HG03175 (cell line): Measurements from ENCODE around the gene SCGB3A1.

ENCODE experiments used
- ATAC-seq: cut with Tn5 transposase; IDR thresholded peaks from one replicate; pipeline ENCODE4 v1.9.1; 2021; ENCODE audit warnings: mild to moderate bottlenecking, moderate library complexity; ENCODE audit not compliant: unreplicated experiment

SCGB3A1 gene, protein sequence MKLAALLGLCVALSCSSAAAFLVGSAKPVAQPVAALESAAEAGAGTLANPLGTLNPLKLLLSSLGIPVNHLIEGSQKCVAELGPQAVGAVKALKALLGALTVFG

DNA sequence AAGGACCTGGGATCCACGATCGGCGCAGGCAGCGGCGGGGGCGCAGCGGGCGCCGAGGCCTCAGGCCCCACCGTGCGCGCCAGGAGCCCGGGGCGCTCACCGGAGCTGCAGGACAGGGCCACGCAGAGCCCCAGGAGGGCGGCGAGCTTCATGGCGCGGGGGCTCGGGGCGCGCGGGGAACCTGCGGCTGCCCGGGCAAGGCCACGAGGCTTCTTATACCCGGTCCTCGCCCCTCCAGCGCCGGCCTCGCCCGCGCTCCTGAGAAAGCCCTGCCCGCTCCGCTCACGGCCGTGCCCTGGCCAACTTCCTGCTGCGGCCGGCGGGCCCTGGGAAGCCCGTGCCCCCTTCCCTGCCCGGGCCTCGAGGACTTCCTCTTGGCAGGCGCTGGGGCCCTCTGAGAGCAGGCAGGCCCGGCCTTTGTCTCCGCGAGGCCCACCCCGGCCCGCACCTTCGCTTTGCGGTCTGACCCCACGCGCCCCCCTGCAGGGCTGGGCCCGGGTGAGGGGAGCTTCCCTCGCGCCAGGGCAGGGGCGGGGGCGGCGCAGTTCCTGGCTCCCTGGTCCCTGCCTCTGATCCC, at the start of gene SCGB3A1:
Gene SCGB3A1 (minus strand): TSS at position 189 of the 577 bp plus-strand sequence. CDS start 37 bp downstream, at position 152.
- ATAC-seq, result no peak

DNA sequence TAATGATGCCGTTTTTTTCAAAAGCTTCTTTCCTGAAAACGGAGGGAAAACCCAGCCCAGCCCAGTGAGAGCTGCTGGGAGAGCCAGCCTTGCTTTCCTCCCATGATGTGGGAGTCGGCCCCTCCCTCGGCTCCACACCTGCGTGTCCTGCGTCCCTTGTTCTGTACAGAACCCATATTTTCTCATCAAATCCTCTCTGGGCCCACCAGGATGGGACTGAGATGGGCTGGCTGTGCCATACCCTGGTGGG, 49.2 kb upstream of the SCGB3A1 start:
- ATAC-seq, result no peak

DNA sequence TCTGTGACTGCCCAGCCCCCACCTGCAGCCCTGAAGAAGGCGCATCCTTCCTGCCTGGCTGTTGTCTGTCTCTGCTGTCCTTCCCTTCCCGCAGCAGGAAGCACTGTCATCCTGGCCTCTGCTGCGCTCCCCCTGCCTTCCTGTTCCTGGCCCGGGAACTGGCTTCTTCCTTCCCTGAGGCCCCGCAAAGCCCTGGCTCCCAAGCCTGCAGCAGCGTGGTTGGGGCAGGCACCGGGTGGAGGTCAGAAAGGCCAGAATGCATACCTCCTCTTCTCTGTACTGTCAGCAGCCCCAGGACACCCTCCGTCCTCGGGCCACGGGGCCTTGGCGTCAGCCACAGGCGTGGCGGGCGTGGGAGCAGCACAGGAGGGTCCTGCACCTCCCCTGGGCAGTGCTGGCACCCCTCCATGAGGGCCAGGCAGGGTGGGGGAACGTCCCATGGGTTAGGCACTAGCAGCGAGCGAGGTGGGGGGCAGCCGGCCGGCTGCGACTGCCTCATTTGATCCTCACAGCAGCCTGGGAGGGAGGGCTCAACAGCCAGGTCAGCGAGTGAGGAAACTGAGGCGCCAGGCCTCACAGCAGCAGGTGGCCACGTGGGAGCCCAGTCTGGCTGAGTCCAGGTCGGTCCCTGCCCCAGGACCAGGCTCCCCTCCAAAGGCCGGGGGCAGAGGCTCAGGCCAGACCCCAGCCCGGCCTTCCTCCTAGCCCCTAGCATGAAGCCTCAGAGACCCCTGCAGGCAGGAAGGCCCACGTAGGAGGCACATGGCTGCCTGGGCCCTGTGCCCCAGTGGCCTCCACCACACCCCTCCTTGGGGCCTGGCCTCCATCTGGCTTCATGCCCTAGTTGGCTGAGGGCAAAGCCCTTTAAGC, 48.7 kb upstream of the SCGB3A1 start:
- no peak for ATAC-seq

DNA sequence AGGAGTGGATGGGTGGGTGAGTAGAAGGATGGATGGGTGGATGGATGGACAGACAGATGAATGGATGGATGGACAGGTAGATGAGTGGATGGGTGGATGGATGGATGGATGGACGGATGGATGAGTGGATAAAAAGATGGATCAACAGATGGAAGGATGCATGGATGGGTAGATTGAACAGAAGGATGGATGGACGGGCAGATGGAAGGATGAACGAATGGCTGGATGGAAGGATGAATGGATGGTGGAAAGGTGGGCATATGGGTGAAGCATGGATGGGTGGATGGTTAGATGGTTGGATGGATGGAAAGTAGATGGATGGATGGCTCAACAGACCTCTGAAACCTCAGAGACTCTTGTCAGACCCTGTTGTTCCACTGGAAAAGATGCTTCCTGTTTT, 48.0 kb upstream of the SCGB3A1 start:
- no peak for ATAC-seq

DNA sequence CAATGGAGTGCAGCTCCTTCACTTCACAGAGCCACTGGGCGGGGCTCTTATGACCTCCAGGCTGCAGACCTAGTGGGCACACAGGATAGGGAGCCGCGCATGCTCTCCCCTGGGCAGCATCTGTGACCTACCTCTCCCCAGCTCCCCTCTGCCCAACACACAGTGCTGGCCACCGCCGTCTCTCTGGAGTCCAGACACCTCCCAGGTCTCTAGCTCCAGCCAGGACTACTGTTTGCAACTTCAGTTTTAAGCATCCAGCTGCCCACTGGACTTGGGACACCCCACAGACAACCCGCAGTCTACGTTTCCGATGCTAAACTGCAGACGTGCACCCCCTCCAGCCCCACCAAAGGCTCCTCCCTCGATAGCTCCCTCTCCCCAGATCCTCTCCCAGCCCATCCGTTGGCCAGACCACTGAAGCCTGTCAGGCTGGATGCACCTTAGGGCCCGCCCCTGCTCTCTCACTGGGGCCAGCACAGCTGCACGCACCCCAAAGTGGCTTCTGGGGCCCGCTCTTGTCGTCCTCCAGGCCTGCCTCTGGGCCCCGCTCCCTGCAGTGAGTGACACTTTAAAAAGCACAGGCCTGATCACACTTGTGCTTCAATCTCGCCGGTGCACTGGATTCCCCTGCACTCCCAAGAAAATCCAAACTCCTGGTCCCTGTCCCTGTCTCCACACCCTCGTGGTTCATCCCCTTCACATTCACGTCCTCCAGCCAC, 46.8 kb upstream of the SCGB3A1 start:
- no peak for ATAC-seq

DNA sequence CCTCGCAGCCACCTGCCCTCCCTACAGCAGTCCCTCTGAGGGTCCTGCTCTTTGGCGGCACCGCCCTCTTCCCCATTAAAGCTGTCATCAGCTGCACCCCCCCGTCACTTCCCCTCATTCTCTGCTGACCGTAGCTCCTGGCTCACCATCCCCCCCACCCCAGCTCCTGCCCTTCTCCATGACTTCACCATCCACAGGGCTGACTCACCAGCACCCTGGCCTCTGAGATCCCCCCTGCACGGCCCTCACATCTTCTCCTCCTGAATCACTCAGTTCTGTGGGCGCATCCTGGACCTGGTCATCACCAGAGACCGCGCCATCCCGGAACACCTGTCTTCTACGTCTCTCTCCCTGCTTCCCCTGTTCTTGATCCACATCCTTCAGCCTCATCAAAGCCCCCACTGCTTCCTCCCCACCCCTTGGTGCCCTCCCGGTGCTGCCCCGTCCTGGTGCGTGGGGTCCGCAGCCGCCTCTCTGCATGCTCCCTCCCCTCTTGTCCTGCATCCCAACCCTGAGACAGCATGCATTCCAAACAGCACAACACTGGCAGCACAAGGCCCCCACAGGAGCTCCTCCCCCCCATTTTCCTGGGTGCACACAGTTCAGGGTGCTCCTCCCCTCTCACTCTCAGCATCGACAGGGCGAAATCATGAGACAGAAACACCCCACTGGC, 45.2 kb upstream of the SCGB3A1 start:
- ATAC-seq, result no peak

DNA sequence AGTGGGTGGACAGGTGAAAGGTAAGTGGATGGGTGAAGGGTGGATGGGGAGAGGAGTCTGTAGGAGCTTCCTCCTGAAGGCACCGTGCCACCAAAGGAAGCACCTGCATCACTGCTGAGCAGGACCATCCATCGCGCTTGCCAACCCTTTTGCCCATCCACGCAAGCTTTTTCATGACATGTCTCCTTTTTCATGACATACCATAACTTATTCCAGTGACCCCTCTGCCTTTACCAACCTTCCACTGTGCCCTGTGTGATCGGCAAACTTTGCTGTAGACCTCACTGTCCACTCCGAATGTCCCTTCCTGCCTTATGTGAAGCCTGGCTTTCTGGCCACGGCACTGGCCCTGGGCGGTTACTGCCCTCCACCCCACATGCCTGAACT, 44.7 kb upstream of the SCGB3A1 start:
- ATAC-seq, result no peak

DNA sequence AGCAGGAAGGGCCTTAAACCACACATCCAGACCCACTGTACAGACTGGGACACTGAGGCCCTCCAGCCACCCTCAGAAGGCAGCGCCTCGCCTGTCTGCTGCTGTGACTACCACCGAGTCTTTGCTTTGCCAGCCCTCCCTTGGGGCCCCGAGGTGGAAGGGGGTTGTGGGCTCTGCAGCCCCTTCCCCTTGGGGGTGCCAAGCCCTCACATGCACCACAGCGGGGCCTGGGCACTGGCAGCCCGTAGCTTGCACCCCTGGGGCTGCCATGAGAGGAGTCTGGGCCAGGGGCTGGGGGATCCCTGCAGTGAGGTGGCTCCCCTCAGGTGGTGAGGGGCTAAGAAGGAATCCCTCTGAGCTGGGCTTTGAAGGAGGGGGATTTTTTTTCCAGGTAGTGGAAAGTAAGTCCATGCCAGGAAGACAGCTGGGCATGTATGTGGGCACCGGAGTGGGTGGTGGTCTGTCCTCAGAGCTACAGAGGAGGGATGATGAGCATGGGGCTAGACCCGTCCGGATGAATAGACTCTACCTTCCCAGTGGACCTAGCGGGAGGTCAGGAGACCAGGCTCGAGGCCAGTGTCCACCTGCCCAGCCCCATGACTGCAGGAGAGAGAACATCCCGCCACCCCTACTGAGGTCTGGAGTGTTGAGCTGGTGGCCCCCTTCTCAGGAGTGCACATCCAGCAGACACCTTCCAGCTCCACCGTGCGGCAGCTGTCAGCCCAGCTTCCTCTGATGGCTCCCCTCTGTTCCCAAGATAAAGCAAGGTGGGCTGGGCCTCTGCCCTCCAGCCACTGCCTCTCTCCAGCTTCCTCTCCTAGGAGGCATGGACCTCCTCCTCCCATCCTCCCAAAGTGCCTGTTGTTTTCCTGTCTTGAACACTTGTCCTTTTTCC, 42.2 kb upstream of the SCGB3A1 start:
- ATAC-seq, result no peak

DNA sequence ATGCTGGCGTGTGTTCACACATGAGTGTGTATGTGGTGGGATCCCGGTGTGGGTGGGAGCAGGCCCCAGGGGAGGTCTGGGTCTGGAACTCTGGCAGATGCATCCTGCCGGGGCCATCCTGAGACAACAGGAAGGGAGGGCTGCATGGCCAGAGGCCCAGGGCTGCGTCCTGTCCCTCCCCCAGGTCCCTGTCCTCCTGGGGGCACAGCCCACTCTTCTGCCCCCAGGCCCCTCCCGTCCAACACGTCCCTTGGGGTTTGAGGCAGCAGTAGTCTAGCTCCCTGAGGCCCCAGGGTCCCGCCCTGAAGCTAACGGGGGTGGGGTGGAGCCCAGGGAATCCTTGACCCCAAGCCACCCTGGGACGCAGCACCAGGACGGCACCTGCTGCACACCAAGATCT, 41.5 kb upstream of the SCGB3A1 start:
- ATAC-seq, result no peak

DNA sequence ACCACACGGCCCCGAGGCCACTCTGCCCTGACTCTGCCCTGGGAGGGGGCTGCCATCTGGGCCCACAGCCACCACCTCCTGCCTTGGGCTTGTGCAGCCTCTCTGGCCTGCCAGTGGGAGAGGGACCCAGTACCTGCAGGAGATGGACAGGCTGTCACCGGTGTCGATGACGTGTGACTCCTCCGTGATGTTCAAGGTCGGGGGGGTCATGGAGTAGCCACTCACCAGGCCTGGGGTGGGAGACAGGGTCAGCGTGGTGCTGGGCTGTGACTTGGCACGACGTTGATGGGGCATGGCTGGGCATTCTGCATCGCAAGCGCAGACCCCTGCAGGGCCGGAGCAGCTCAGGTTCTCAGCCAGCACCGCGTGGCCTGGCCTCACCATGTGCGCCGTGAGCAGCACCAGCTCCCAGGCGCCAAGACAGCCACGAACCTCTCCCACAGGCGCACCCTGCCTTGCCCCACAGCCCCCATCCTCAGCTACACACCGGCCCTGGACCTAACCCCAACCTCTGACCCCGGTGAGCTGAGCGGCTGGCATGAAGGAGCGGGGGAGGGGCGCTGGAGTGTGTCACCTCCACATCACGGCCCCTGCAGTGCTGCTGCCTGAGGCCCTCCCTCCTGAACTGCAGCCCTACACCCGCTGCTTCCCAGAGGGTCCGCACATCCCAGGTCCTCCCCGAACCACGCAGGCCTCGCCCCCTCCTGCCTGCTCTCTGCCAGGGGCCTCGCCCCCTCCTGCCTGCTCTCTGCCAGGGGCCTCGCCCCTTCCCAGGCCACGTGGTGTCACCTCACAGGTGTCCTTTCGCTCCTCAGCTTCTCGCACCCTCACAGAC, 40.5 kb upstream of the SCGB3A1 start:
- ATAC-seq, result no peak

DNA sequence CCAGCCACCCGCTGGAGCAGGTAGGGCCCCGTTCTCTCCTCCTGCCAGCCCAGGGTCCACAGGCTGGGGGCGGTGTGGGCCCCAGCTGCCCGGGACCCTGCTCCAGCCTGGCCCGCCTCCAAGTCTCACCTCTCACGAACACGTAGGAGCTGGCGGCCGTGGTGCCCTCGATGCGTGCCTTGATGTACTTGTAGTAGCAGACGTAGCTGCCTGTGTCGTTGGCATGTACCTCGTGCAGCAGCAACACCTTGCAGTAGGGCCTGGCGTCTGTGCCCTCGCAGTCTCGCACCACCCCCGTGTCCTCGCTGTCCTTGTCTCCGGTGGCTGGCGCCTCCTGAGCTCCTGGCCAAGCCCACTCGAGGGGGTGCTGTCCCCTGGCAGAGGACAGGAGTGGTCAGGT, 39.1 kb upstream of the SCGB3A1 start:
- no peak for ATAC-seq

DNA sequence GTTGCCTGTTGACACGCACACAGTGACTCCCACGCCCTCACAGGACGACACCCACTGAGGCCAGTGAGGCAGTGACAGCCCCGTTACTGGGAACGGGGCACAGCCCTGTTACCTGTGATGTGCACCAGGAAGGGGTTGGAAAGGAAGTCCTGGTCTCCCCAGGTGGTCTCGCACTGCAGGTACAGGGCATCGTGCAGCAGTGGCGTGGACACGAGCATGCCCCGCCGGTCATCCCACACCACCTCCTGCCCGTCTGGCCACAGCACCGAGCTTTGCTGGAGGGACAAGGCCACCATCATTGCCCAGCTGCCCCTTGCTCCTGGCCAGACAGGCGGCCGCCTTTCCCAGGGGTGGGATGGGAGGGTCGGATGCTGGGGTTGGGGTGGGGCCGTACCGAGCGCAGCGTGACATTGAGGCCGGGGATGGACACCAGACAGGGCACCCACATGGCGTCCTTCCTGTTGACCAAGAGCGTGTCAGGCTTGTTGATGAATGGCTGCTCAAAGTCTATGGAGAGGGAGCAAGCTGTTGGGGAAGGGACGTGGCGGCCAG, 38.6 kb upstream of the SCGB3A1 start:
- ATAC-seq, result no peak

DNA sequence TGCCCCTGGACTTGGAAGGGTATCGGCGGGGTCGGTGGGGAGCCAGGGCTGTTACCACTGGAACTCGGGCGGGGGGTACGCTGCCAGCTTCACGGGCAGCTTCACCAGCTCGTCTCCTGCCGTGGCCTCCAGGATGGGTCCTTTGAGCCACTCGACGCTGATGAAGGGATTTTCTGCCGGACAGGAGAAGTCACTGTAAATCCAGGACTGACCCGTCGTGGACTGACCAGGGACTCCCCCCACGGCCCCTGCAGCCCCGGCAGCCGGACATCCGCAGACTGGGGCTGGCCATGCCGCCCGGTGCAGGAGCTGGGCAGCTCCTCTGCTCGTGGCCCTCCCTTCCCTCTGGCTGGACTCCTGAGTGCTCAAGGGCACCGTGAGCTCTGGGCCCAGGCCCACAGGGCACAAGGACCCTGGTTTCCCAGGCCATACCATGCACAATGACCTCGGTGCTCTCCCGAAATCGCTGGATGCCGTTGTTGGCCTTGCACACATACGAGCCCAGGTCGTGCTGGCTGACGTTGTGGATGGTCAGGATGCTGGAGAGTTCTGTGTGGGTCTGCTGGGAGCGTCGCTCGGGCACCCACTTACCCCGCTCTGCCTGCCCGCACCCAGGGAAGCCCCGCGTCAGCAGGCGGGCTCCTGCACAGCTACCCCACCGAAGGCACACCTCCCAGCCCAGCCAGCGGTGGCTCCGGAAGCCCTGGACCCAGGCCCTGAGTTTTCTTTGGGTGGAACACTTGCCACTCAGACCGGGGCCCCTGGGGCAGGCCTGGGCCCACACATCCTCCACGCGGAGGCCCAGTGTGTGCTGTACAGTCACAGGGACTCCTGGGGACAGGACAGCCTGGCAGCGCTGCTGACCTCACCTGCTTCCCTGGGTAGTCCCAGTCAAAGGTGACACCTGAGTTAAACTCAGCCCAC, 37.8 kb upstream of the SCGB3A1 start:
- no peak for ATAC-seq

DNA sequence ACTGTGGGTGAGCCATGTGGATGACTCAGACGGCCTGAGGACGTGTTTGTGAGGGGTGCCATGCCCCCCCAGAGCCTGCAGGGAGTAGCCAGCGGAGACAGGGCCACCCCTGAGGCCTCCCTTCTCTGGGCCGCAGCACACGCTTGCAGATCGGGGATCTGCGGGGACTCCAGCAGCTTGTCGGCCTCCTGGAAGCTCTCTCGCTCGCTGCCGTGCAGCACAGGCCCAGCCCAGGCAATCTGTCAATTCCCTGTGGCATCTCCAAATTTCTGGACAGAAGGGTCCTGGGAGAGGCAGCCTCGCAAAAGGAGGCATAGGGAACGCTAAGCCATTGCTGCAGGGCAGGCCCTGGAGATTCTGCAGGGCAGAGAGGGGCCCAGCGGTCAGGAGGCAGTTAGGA, 36.9 kb upstream of the SCGB3A1 start:
- no peak for ATAC-seq

DNA sequence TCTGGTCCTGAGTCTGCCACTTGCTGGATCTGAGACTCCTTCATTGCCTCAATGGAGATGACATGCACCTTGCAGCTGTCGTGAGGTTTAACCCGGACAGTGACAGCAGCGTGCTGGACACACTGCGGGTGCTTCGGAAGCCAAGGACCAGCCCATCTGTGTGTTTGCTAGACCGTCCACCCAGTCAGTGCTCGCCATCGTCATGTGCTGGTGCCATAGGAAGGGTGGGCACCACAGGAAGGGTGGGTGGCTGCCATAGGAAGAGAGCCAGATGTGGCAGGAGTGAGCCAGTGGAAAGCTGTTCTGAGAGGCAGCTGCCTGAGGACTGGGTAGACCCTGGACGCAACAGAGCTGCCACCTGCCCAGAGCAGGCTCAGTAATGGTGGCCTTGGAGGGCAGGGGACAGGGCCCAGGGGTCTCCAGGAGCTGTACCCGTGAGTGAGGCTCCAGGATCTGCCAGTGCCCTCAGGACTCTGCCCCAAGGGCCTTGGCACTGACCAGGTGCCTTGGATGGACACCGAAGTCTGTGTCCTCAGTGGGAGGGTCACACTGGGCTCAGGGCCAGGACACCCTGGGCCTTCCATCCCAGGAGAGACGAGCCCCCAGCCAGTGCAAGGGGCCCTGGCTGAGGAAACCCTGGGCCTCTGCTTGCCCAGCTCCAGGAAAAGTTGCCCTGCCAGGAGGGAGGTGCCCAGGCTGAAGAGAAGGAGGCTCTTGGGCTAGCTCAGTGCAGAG, 36.3 kb upstream of the SCGB3A1 start:
- no peak for ATAC-seq

DNA sequence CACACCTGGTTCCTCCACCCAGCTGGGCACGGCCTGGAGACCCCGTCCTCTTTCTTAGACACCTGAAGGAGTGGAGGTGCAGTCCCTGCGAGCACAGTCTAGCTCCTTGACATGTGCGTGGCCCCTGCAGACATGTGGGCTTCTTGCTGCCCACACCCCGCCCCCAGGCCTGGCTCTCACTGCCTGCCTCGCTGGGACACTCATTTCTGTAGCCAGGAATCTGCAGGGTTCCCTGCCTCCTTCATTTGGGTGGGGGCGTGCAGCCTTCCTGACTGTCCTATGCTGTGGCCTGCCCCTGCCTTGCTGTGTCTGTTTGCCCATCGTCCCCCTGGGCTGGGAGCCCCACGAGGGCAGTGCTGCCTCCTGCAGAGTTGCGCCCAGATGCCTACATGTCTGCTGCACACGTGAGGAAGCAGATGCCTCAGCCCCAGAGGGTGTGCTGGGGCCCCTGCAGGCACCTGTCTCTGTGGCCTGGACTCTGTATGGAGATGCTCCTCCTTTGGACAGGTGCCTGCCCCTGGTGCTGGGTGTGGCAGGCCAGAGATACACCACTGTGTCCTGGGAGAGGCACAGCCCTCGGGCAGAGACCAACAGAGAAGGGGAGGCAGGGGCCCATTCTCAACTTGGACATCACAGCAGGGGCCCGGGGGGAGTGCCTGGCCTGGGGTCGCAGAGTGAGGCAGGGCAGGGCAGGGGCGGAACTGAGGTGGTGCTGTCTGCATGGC, 35.5 kb upstream of the SCGB3A1 start:
- no peak for ATAC-seq
